Ascending aorta (tissue), 2 donors: ENCODE measurements around the gene FAM53B. TPM values are rescaled to one million over a fixed set of nuclear protein-coding genes. Genes with fewer than 3 reads are reported as not detected.

Source experiments
- DNase-seq, 2 donors: peaks; one replicate each; pipeline ENCODE4 v3.0.0-alpha.2; 2019; ENCODE audit warnings: low spot score in 2 of 2
- H3K27ac ChIP-seq, 2 donors: fragments of 200-600 bp; sonication (generic); one replicate each; pipeline ENCODE4 v1.5.1; 2016 to 2017; ENCODE audit warnings: mild to moderate bottlenecking in 1 of 2
- H3K27me3 ChIP-seq: fragments of 200-600 bp; sonication (generic); one replicate; pipeline ENCODE4 v1.5.1; 2017
- H3K36me3 ChIP-seq, 2 donors: fragments of 200-600 bp; sonication (generic); one replicate each; pipeline ENCODE4 v1.5.1; 2016
- H3K4me1 ChIP-seq, 2 donors: fragments of 200-600 bp; sonication (generic); one replicate each; pipeline ENCODE4 v1.5.1; 2016 to 2017; ENCODE audit warnings: mild to moderate bottlenecking in 1 of 2
- H3K4me3 ChIP-seq, 2 donors: fragments of 200-600 bp; sonication (generic); one replicate each; pipeline ENCODE4 v1.5.1; 2016 to 2017; ENCODE audit warnings: mild to moderate bottlenecking in 1 of 2
- H3K9me3 ChIP-seq, 2 donors: fragments of 200-600 bp; sonication (generic); one replicate each; pipeline ENCODE4 v1.5.1; 2016
- intact Hi-C: fragments of 100-400 bp; cut with DNase I; formaldehyde crosslinking; loops from one replicate; pipeline ENCODE4 v1.15.1; 2023
- total RNA-seq: library from RNA; depleted of rRNA; stranded (reverse); fragments of >200 nt; gene quantifications from one replicate; pipeline ENCODE4 v1.1.0, GENCODE V29; 2016
- TF ChIP-seq, protein P1 (sequence below), 3 experiments: fragments of 200-600 bp in 2 of 3; fragments of 450-650 bp in 1 of 3; sonication (generic) in 2 of 3; IDR thresholded peaks; one replicate each; pipeline ENCODE4 v1.5.1; 2016 to 2019; ENCODE audit warnings: antibody characterized with exemption in 3 of 3, mild to moderate bottlenecking in 1 of 3, moderate library complexity in 1 of 3

FAM53B gene
- total RNA-seq, 1 donor from 2014 or later = 52.5 TPM

DNA sequence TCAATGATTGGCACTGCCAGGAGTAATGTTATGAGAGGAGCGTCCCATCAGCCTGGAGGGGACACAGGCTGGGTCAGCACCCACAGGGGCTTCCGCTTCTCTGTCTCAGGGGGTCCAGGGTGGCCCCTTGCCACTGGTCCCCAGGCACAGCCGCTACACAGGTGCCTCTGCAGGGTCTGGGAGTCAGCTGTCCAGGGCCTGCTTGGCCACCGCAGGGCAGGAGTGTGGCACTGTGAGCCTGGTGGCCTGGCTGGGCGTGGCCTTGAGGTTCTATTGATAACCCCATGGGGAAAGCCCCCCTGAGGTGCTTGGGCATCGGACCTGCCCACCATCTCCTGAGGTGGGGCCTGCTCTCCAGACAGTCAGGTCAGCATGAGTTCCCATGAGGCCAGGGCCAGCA is 146.0 kb downstream of the FAM53B start:
- Histone ChIP-seq H3K9me3 (no peaks in the 10 kb centered on the region), H3K27ac (no peak overlapping the region), H3K27me3 (no peaks in the 10 kb centered on the region), H3K4me3 (no peak overlapping the region), H3K4me1 (no peaks in the 10 kb centered on the region), H3K36me3 (no peaks in the 10 kb centered on the region)
- no peak for DNase-seq
- TF ChIP-seq, protein P1, sequence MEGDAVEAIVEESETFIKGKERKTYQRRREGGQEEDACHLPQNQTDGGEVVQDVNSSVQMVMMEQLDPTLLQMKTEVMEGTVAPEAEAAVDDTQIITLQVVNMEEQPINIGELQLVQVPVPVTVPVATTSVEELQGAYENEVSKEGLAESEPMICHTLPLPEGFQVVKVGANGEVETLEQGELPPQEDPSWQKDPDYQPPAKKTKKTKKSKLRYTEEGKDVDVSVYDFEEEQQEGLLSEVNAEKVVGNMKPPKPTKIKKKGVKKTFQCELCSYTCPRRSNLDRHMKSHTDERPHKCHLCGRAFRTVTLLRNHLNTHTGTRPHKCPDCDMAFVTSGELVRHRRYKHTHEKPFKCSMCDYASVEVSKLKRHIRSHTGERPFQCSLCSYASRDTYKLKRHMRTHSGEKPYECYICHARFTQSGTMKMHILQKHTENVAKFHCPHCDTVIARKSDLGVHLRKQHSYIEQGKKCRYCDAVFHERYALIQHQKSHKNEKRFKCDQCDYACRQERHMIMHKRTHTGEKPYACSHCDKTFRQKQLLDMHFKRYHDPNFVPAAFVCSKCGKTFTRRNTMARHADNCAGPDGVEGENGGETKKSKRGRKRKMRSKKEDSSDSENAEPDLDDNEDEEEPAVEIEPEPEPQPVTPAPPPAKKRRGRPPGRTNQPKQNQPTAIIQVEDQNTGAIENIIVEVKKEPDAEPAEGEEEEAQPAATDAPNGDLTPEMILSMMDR (IDR thresholded peaks at IDR 0.05) = no peak
- intact Hi-C loops = no loop called here

DNA sequence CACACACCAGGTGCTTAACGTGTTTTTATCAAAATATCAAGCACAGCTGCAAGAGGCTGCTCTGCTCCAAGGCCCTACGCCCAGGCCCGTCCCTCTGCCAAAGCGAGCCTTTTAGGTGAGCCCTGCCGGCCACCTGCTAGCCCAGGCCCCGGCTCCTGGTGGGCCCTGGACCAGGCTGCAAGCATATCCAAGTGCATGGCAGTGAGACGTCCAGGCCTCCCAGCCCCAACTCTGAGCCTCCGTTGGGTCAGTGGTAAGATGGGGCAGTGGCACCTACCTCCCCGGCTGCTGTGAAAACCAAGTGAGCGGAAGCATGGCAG is 146.4 kb downstream of the FAM53B start:
- no peaks in the 10 kb centered on the region for H3K9me3 ChIP-seq
- TF ChIP-seq, protein P1 (IDR thresholded peaks at IDR 0.05) = no peak
- no peak overlapping the region for H3K4me3 ChIP-seq
- H3K27me3 ChIP-seq = no peaks in the 10 kb centered on the region
- intact Hi-C loops = no loop called here
- no peak overlapping the region for H3K27ac ChIP-seq
- no peak for DNase-seq
- H3K4me1 ChIP-seq = no peaks in the 10 kb centered on the region
- no peaks in the 10 kb centered on the region for H3K36me3 ChIP-seq

DNA sequence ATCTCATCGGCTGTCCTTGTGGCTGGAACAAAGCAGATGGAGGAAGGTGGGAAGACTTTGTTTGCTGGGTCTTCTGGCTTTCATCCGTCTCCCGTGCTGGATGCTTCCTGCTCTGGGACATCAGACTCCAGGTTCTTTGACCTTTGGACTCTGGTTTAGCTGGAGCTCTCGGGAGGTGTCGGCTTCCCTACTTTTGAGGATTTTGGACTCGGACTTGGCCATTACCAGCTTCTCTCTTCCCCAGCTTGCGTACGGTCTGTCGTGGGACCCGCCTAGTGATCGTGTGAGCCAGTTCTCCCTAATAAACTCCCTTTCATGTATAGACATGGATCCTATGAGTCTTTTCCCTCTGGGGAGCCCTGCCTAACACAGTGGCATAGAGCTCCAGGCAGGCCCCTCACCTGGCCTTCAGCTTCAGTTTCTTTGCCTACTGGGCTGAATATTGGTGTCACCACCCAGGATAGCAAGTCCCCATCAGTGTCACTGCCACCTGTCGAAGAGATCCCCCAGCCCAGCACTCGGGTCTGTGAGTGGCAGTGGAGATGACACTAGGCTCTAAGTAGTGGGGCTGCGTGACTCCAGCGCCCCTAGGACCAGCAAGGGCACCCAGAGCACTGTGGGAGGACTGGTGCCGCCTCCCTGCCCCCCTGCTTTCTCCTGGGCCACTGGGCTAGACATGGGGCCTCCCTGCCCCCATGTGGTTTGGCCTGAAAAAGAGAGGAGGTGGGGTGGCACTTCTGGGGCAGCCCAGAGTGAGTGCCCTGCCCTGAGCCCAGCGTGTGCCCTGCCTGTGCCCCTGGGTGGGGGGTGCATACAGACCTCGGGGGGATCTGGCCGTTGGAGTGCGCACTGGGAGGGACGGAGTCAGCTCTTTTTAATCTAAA is 147.0 kb downstream of the FAM53B start:
- H3K36me3 ChIP-seq = no peaks in the 10 kb centered on the region
- H3K27me3 ChIP-seq = no peaks in the 10 kb centered on the region
- H3K4me1 ChIP-seq = no peaks in the 10 kb centered on the region
- no peak overlapping the region for H3K4me3 ChIP-seq
- DNase-seq = no peak
- intact Hi-C loops = no loop called here
- H3K9me3 ChIP-seq = no peaks in the 10 kb centered on the region
- H3K27ac ChIP-seq = no peak overlapping the region
- TF ChIP-seq, protein P1 (IDR thresholded peaks at IDR 0.05) = no peak

DNA sequence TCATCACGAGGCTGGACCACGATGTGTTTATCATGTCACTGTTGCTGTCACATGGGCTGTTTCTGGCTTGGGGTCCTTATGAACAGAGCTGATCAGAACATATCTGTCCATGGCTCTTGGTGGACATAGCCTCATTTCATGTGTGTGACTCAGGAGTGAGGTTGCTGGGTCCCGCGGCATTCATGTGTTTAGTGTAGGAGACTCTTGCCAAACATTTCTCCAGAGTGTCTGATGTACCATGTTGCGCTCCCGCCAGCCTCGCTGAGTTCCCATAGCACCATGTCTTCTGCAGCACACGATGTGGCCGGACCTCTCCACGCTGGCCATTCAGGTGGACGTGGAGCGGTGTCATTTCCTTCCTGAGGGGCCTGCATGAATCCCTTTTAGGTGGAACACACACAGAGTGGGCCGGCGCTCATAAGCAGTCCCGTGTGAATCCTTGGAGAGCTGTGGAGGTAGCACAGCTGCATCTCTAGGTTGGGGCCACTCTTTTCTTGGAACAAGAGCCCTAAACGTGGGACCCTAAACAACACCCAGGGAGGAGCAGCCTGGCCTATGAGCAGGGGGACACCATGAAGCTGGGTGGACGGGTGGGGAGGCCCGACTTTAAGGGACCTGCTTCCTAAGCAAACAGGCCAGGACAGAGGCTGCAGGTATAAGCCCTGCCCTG is 147.9 kb downstream of the FAM53B start:
- no peak overlapping the region for H3K4me3 ChIP-seq
- TF ChIP-seq, protein P1 (IDR thresholded peaks at IDR 0.05) = no peak
- H3K36me3 ChIP-seq = no peaks in the 10 kb centered on the region
- H3K27me3 ChIP-seq = no peaks in the 10 kb centered on the region
- no peak overlapping the region for H3K27ac ChIP-seq
- H3K9me3 ChIP-seq = no peaks in the 10 kb centered on the region
- DNase-seq = no peak
- intact Hi-C loops = no loop called here
- H3K4me1 ChIP-seq = no peaks in the 10 kb centered on the region

DNA sequence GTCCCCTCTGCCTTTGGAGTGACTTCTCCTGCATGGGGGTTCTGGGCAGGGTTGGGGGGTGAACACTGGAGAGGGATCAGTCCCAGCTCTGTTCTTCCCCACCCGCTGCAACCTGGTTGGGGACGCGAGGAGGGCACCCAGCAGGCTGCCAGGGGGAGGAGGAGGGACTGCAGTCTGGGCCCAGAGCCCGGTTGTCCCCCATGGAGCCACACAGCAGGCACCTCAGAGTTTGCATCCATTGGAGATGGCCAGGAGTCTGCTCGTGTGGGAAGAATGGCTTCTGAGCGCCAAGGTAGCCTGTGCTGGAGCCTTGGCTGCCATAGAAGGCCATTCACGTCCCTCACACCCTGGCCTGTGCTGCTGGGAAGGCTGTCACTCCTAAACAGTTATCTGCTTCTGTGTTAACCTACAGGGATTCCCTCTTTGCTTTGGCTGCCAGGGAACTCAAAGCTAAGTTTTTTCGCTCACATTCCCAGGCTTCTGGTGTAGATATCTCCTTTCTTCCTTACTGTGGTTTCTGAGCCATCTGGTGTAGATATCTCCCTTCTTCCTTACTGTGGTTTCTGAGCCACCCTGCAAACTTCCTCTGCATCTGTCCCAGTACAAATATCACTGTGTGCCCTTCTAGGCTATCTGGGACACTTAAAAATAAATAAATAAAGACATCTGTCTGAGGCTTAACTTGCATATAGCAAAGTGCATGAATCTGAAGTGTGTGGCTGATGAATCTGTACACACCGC is 148.9 kb downstream of the FAM53B start:
- Histone ChIP-seq H3K36me3 (no peaks in the 10 kb centered on the region), H3K4me3 (no peak overlapping the region), H3K27ac (no peak overlapping the region), H3K27me3 (no peaks in the 10 kb centered on the region), H3K4me1 (no peaks in the 10 kb centered on the region), H3K9me3 (no peaks in the 10 kb centered on the region)
- intact Hi-C loops = no loop called here
- no peak for DNase-seq
- TF ChIP-seq, protein P1 (IDR thresholded peaks at IDR 0.05) = no peak
